ENCODE measurements around the gene SCAPER.

GRCh38 chr15:76426941-76427340 lies 478.2 kb downstream of the SCAPER start:
- TF ChIP-seq ZBTB26 (tag by site-specific recombination; optimal IDR thresholded peaks at IDR 0.05) (no peak), TCF7L2 (IDR thresholded peaks at IDR 0.05; ENCODE audit: borderline replicate concordance, low read depth, low read length) (no peak), CTCF (tag by site-specific recombination; IDR thresholded peaks at IDR 0.05) (no peak), ZNF624 (tag by site-specific recombination; IDR thresholded peaks at IDR 0.05) (no peak), ZBTB20 (tag by site-specific recombination; IDR thresholded peaks at IDR 0.05) (no peak)

Data from HEK293 (cell line).